AG10803 (cell line): ENCODE data around the gene SSR4.
A peak's percentile ranks its signal among the peaks of the same experiment; 100 is the strongest.

Source experiments
- DNase-seq: peaks from one replicate; pipeline ENCODE4 v3.0.0; 2010; ENCODE audit warnings: low read depth
- H3K4me3 ChIP-seq: 2 replicates; pipeline ENCODE4 v1.5.1; 2011; ENCODE audit warnings: mild to moderate bottlenecking, low read length, control low read depth
- CTCF ChIP-seq: conservative IDR thresholded peaks from 2 replicates; pipeline ENCODE4 v1.5.1; 2011; ENCODE audit warnings: mild to moderate bottlenecking, low read length, control low read depth, inconsistent platforms

SSR4 gene

DNA sequence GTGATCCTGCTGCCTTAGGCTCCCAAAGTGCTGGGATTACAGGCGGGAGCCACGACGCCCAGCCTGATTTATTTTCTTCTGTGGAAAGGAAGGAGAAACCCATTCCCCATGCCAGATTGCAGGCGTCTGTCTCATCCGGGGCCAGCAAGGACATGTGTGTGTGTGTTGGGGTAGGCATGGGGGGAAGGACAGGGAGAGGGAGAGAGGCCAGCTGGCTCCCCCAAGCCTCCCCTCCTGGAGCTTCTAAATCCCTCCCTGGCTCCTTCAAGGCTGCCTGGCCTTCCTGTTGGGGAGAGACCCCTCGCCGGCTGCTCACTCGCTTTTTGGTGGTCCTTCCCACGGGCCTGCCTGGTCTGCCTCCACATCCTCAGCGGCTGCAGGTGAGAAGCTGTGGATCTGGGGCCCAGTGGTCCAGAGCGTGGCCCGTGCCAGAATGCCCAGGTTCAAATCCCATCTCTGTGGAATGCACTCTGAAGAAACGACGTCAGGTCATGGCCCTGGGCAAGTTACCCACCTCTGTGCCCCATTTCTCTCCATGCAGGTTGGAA lies 31.8 kb upstream of the SSR4 start:
- no peak for DNase-seq
- H3K4me3 ChIP-seq: no peak overlapping the region
- no peak for TF ChIP-seq CTCF

DNA sequence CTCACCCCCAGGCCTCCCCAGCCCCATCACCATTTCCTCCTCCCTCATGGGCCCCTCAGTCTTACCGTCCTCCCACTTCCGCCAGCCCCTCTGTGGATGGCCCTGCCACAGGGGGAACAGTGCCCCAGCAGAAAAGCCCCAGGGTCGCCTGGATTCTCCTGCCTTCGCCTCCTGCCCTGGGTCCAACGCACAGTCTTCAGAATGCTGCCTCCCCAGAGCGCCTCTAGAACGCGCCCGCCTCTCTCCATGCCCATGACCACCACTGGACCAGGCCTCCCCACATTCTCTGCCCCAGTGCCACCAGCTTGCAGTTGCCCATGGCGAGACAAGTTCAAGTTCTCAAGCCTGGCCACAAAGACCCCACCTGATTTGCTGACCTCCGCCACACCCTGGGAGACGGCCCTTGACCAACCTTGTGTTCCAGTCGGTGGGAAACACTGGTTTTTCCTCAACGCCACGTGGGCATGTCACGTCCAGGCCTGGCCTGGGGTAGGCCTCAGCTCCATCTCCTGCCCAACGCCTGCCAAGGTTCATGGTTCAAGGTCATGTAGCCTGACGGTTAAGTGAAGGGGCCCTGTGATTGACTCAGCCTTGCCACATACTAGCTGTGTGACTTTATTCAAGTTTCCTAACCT lies 31.1 kb upstream of the SSR4 start:
- no peak overlapping the region for H3K4me3 ChIP-seq
- TF ChIP-seq CTCF: no peak
- DNase-seq: no peak

GRCh38 chrX:153763989-153764755 lies 30.3 kb upstream of the SSR4 start, which contains the start of gene PLXNB3:
TSS of gene PLXNB3 (plus strand) at chrX:153764249. CDS start at chrX:153765536, 1,287 bp downstream.
- peak within 1 kb of the TSS; percentile 61 for H3K4me3 ChIP-seq
- DNase-seq: peak; percentile 72
- TF ChIP-seq CTCF: peak; percentile 70

GRCh38 chrX:153764786-153765137 lies 29.7 kb upstream of the SSR4 start:
- DNase-seq: no peak
- peak overlapping the region; percentile 61 for H3K4me3 ChIP-seq
- TF ChIP-seq CTCF: no peak

DNA sequence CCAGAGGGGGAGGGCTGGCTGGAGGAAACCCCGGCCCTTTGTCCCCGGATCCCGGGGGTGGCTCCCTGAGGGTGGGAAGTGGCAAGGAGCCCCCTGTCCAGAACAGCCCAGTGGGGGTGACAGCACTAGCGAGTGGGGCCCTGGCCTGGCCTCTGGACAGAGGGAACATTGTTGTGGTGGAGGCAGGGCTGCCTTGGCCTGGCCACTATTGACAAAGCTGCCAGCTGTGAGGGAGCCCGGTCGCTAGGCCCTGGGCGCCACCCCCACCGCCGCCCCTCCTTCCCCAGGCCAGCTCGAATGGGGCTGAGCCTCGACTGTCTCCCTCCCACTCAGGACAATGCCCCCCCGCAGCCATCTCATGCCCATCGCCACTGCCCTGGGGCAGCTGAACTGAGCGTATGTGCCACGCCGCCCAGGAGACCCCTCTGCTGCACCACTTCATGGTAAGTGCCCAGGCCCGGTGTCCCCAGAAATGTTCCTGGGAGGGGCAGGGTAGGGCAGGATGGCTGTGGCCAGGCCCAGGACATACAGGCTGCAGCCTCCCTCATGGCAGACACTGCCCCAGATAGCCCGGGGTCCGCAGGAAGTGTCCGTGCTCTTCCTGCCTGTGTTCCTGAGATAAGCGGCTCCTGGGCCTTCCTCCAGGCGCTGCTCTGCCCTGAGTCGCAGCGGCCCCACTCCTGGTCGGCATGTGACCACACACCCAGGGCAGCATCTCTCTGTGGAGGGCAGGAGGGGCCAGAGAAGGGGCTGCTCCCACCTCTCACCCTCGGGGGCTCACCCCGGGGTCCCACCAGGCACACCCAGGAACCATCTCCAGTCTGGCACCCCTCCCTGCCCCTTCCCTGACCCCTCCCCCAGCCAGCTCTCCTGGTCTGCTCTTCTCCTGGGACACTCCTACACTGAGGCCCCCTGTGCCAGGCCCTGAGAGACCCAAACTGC lies 29.1 kb upstream of the SSR4 start:
- no peak for TF ChIP-seq CTCF
- DNase-seq: no peak
- peak overlapping the region; percentile 61 for H3K4me3 ChIP-seq

- peak; percentile 47 for DNase-seq
- peak overlapping the region; percentile 61 for H3K4me3 ChIP-seq
- TF ChIP-seq CTCF: no peak
Measured at GRCh38 chrX:153766098-153766817, 28.2 kb upstream of the SSR4 start.
